H1 (cell line): ENCODE data around the gene CLEC3A. TPM values are rescaled to one million over a fixed set of nuclear protein-coding genes. Genes with fewer than 3 reads are reported as not detected.

Experiments used
- HDAC6 ChIP-seq: IDR thresholded peaks from one replicate; pipeline ENCODE4 v1.7.1; 2012; ENCODE audit warnings: low read depth, mild to moderate bottlenecking, inconsistent platforms, low read length, moderate library complexity
- RAD21 ChIP-seq, 2 experiments: IDR thresholded peaks in 1 of 2; conservative IDR thresholded peaks in 1 of 2; 2 replicates each; pipeline ENCODE4 v1.6.1; 2011; ENCODE audit warnings: low read depth in 2 of 2, low read length in 2 of 2, improper control_type of control experiment in 1 of 2, inconsistent platforms in 1 of 2, mild to moderate bottlenecking in 1 of 2, moderate library complexity in 1 of 2
- SP2 ChIP-seq: IDR thresholded peaks from 2 replicates; pipeline ENCODE4 v1.6.1; 2012; ENCODE audit warnings: mild to moderate bottlenecking, low read length, inconsistent platforms
- polyA plus RNA-seq, 7 experiments: library from polyadenylated mRNA; depleted of rRNA in 3 of 7; stranded (reverse) in 5 of 7; unstranded in 2 of 7; fragments of >200 nt in 5 of 7; fragments of 200-250 nt in 2 of 7; gene quantifications; 1 replicate in 5 of 7; 2 replicates in 1 of 7; 4 replicates in 1 of 7; pipeline versions ENCODE4 v1.2.1 to v1.2.3, GENCODE V29; 2011 to 2013; ENCODE audit warnings: missing spikeins in 2 of 7, mixed read lengths in 2 of 7
- total RNA-seq: library from RNA; stranded (reverse); fragmentation: NEBNext Ultra II Directional; extraction: Animal tissue kit (Norgen Biotek cat#: 25700); gene quantifications from 2 replicates; pipeline ENCODE4 v1.2.1, GENCODE V29; 2021
- TF ChIP-seq, protein P1 (sequence below): fragments of 300-600 bp; sonication (generic); IDR thresholded peaks from 2 replicates; pipeline ENCODE4 v1.7.1; 2012; ENCODE audit warnings: low read length, moderate library complexity, mild to moderate bottlenecking, inconsistent platforms; ENCODE audit not compliant: insufficient replicate concordance

CLEC3A gene
- total and polyA plus RNA-seq, 2 of the 8 experiments (the other 6 are each of a cell fraction or from before 2014, with no cell fraction given) = not detected

- TF ChIP-seq, protein P1, sequence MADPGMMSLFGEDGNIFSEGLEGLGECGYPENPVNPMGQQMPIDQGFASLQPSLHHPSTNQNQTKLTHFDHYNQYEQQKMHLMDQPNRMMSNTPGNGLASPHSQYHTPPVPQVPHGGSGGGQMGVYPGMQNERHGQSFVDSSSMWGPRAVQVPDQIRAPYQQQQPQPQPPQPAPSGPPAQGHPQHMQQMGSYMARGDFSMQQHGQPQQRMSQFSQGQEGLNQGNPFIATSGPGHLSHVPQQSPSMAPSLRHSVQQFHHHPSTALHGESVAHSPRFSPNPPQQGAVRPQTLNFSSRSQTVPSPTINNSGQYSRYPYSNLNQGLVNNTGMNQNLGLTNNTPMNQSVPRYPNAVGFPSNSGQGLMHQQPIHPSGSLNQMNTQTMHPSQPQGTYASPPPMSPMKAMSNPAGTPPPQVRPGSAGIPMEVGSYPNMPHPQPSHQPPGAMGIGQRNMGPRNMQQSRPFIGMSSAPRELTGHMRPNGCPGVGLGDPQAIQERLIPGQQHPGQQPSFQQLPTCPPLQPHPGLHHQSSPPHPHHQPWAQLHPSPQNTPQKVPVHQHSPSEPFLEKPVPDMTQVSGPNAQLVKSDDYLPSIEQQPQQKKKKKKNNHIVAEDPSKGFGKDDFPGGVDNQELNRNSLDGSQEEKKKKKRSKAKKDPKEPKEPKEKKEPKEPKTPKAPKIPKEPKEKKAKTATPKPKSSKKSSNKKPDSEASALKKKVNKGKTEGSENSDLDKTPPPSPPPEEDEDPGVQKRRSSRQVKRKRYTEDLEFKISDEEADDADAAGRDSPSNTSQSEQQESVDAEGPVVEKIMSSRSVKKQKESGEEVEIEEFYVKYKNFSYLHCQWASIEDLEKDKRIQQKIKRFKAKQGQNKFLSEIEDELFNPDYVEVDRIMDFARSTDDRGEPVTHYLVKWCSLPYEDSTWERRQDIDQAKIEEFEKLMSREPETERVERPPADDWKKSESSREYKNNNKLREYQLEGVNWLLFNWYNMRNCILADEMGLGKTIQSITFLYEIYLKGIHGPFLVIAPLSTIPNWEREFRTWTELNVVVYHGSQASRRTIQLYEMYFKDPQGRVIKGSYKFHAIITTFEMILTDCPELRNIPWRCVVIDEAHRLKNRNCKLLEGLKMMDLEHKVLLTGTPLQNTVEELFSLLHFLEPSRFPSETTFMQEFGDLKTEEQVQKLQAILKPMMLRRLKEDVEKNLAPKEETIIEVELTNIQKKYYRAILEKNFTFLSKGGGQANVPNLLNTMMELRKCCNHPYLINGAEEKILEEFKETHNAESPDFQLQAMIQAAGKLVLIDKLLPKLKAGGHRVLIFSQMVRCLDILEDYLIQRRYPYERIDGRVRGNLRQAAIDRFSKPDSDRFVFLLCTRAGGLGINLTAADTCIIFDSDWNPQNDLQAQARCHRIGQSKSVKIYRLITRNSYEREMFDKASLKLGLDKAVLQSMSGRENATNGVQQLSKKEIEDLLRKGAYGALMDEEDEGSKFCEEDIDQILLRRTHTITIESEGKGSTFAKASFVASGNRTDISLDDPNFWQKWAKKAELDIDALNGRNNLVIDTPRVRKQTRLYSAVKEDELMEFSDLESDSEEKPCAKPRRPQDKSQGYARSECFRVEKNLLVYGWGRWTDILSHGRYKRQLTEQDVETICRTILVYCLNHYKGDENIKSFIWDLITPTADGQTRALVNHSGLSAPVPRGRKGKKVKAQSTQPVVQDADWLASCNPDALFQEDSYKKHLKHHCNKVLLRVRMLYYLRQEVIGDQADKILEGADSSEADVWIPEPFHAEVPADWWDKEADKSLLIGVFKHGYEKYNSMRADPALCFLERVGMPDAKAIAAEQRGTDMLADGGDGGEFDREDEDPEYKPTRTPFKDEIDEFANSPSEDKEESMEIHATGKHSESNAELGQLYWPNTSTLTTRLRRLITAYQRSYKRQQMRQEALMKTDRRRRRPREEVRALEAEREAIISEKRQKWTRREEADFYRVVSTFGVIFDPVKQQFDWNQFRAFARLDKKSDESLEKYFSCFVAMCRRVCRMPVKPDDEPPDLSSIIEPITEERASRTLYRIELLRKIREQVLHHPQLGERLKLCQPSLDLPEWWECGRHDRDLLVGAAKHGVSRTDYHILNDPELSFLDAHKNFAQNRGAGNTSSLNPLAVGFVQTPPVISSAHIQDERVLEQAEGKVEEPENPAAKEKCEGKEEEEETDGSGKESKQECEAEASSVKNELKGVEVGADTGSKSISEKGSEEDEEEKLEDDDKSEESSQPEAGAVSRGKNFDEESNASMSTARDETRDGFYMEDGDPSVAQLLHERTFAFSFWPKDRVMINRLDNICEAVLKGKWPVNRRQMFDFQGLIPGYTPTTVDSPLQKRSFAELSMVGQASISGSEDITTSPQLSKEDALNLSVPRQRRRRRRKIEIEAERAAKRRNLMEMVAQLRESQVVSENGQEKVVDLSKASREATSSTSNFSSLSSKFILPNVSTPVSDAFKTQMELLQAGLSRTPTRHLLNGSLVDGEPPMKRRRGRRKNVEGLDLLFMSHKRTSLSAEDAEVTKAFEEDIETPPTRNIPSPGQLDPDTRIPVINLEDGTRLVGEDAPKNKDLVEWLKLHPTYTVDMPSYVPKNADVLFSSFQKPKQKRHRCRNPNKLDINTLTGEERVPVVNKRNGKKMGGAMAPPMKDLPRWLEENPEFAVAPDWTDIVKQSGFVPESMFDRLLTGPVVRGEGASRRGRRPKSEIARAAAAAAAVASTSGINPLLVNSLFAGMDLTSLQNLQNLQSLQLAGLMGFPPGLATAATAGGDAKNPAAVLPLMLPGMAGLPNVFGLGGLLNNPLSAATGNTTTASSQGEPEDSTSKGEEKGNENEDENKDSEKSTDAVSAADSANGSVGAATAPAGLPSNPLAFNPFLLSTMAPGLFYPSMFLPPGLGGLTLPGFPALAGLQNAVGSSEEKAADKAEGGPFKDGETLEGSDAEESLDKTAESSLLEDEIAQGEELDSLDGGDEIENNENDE = no peak
- TF ChIP-seq HDAC6 (no peak), SP2 (no peak), RAD21 (IDR thresholded peaks at IDR 0.05 in 1 of 2, conservative IDR thresholded peaks at IDR 0.05 in 1 of 2; ENCODE audit: low read depth in 2 of 2, low read length in 2 of 2) (0 out of 4 replicates have a peak, but pooled peaks of 1 of the 2 experiments have one; percentile 7)
Measured at GRCh38 chr16:78075800-78076199, 53.5 kb downstream of the CLEC3A start (continued).
